Fibroblast of villous mesenchyme (primary cell): ENCODE measurements around the gene HOXD9. TPM values are rescaled to one million over a fixed set of nuclear protein-coding genes. Genes with fewer than 3 reads are reported as not detected.

Experiments used
- DNase-seq: peaks from one replicate; pipeline ENCODE4 v3.0.0-alpha.2; 2010; ENCODE audit warnings: low read depth
- H3K4me3 ChIP-seq: 2 replicates; pipeline ENCODE4 v1.5.1; 2011; ENCODE audit warnings: low read depth, mild to moderate bottlenecking, low read length
- CTCF ChIP-seq: IDR thresholded peaks from 2 replicates; pipeline ENCODE4 v1.5.1; 2012; ENCODE audit warnings: low read depth, mild to moderate bottlenecking, low read length; ENCODE audit not compliant: insufficient read depth
- total RNA-seq: library from RNA; depleted of rRNA; stranded (reverse); fragments of >200 nt; gene quantifications from 2 replicates; pipeline ENCODE4 v1.2.3, GENCODE V29; 2012

The HOXD9 gene
- total RNA-seq: 10.6 and 11.2 TPM in 2 replicates

GRCh38 chr2:176122683-176123410, at the start of gene HOXD9:
HOXD9 (plus strand) TSS chr2:176122719; CDS start chr2:176122769, 50 bp downstream.
- peak within 1 kb of the TSS; percentile 51 for H3K4me3 ChIP-seq
- DNase-seq: no peak
- TF ChIP-seq CTCF: no peak

- DNase-seq: no peak
- TF ChIP-seq CTCF: no peak
- no peak overlapping the region for H3K4me3 ChIP-seq
Observed at GRCh38 chr2:176072951-176073904, 49.3 kb upstream of the HOXD9 start.

- DNase-seq: no peak
- no peak overlapping the region for H3K4me3 ChIP-seq
- no peak for TF ChIP-seq CTCF
Observed at GRCh38 chr2:176074919-176075425, 47.5 kb upstream of the HOXD9 start.

- no peak for DNase-seq
- TF ChIP-seq CTCF: no peak
Observed at GRCh38 chr2:176075481-176075880, 47.0 kb upstream of the HOXD9 start.

GRCh38 chr2:176076063-176076462, 46.5 kb upstream of the HOXD9 start:
- no peak for TF ChIP-seq CTCF
- H3K4me3 ChIP-seq: no peak overlapping the region
- no peak for DNase-seq

More at GRCh38 chr2:176075481-176075880, 47.0 kb upstream of the HOXD9 start:
- no peak overlapping the region for H3K4me3 ChIP-seq

GRCh38 chr2:176076796-176077195, 45.7 kb upstream of the HOXD9 start:
- TF ChIP-seq CTCF: no peak
- no peak overlapping the region for H3K4me3 ChIP-seq
- DNase-seq: no peak
